Stimulated activated CD8-positive, alpha-beta memory T cell treated with anti-CD3 and anti-CD28 coated beads, Interleukin-2, amount 100 ng/mL, for 48 hours (primary cell): ENCODE data around the gene SNX14.
"Not testable (repeated sequence)": the region's sequence is repeated elsewhere in the genome, so short reads cannot be mapped to it uniquely, and the experiment has no call there.

ENCODE experiments used
- DNase-seq, 2 donors: peaks; one replicate each; pipeline ENCODE4 v3.0.0-alpha.2; 2020; ENCODE audit warnings: low read depth in 2 of 2

The SNX14 gene

DNA sequence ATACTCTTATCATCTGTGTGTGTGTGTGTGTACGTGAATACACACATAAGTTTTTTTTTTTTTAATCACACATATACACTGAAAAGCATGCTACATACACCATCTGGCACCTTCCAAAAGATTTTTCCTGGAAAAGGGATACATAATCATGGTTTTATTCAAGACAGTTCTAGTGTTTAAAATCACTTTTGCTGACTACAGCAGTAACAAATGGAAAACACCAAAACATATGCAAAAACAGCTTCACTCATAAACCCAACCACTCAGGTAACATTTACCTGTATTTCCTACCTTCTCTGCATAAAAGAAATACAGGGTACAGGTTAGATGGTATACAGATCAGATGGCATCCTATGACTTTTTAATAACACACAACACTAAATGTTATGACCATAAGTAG lies 2.5 kb downstream of the SNX14 start:
- DNase-seq: no peak

DNA sequence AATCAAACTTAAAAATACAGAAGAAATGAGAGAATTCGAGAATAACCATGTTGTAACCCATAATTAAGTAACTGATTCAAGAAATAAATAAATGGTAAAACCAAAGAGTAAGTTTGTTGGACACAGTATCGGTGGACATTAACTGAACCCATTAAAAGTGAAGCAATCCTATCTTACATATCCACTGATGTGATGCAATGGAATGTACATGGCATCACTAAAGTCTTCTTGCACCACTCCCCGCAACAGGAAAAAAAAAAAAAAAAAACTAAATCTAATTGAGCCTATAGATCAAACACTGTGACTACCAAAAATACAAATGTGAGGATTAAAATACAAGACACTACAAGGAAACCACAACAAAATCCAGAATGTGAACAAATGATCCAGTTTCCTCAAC lies 7.9 kb downstream of the SNX14 start:
- DNase-seq: no peak

DNA sequence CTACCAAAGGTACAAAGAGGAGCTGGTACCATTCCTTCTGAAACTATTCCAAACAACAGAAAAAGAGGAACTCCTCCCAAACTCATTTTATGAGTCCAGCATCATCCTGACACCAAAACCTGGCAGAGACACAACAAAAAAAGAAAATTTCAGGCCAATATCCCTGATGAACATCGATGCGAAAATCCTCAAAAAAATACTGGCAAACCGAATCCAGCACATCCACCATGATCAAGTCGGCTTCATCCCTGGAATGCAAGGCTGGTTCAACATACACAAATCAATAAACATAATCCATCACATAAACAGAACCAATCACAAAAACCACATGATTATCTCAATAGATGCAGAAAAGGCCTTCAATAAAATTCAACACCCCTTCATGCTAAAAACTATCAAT lies 10.8 kb downstream of the SNX14 start:
- DNase-seq: not testable (repeated sequence)

DNA sequence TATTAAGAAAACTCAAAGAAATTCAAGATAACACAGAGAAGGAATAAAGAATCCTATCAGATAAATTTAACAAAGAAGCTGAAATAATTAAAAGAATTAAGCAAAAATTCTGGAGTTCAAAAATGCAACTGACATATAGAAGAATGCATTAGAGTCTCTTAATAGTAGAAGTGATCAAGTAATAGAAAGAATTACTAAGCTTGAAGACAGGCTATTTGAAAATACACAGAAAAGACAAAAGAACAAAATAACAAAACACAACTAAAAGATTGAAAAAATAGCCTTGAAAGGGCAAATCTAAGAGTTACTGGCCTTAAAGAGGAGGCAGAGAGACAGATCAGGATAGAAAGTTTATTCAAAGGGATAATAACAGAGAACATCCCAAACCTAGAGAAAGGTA lies 12.1 kb downstream of the SNX14 start:
- no peak for DNase-seq

DNA sequence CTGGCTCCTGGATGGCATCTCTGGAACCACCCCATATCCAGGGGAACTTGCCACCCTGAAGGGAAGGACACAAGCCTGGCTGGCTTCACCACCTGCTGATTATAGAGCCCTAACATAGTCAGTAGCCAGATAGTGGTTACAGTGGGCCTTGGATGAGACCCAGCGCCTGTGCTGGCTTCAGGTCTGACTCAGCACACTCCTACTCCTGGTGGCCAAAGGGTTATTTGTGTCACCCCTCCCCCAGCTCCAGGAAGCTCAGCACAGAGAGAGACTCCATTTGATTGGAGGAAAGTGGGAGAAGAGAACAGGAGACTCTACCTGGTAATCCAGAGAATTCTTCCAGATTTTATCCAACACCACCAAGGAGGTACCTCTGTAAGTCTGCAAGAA lies 12.8 kb downstream of the SNX14 start:
- DNase-seq: no peak

DNA sequence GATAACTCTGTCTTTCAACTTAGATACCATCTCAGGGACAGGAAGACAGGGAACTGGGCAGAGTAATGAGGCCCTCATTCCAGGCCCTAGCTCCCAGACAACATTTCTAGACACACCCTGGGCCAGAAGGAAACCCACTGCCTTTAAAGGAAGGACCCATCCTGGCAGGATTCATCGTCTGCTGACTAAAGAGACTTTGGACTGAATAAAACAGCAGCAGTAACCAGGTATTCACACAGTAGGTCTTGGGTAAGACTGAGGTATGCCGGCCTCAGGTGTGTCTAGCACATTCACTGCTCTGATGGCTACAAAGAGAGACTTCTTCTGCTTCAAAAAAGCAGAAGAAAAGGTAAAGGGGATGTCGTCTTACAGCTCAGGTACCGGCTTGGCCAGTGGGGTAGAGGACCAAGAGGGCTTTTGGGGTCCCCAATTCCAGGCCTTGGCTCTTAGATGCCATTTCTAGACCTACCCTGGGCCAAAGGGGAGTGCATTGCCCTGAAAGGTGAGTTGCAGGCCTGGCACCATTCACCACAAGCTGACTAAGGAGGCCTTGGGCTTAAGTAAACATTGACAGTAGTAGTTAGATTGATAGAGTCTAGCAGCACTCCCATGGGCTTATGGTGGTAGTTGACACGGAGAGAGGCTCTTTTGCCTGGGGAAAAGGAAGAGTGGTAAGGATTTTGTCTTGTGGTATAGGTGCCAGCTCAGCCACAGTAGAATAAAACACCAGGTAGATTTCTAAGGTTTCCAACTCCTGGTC lies 13.4 kb downstream of the SNX14 start:
- DNase-seq: no peak

DNA sequence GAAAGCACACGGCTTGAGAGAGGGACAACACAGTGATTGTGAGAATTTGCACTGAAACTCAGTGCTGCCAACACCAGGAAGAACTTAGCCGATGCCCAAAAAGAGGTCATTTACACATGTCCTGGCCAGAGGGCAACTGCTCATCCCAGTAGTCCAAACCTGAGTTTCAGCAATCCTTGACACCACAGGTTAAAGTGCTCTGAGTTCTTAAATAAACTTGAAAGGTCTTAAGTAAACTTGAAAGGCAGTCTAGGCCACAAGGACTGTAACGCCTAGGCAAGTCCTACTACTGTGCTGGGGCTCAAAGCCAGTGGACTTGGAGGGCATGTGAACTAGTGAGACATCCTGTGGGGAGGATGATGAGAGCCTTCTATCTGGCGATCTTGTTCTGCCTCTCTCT lies 14.1 kb downstream of the SNX14 start:
- DNase-seq: no peak

DNA sequence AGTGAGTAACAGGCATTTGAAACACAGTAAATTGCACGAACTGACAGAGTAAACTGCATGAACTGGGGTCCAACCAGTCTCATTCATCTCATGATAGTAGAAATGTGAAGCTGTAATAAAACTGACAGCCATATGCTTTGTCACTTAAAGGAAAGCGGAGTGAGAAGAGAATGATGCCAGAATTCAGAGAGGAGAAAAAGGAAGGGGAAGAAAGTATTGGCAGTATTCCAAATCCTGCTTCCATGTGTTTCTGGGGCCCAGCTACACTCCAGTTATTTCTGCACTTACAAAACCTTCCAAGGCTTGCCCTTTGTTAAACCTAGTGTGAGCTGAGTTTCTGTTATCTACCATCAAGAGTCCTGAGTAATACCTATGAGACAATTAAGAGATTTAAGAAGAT lies 17.2 kb downstream of the SNX14 start:
- DNase-seq: no peak

DNA sequence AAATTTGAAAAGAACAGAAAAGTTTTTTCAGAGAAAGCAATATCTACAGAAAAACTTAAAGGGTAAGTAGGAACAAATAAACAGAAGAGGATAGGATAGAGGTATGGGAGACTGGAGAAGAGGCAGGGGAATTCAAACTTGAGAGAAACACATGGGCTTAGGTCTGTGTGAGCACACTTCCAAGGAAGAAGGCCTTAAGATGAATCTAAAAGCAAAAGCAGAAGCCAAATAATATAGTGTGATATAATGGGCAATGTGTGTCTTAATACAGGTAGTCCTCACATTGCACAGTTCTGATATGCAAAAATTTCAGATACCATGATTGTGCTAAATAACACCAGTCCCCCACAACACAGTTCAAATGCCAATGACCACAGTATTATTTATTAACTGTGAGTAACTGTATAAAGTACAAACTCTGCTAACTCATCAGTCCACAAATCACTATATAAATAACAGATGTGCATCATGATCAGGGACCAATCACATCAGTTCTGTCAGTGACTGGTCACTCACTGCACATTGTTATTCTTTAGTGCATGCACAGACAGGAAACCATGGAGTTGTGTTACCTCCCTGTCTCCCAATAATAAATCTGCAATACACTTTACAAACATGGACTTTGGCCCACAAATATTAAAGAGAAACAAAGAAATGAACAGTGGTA lies 18.6 kb downstream of the SNX14 start:
- DNase-seq: no peak

DNA sequence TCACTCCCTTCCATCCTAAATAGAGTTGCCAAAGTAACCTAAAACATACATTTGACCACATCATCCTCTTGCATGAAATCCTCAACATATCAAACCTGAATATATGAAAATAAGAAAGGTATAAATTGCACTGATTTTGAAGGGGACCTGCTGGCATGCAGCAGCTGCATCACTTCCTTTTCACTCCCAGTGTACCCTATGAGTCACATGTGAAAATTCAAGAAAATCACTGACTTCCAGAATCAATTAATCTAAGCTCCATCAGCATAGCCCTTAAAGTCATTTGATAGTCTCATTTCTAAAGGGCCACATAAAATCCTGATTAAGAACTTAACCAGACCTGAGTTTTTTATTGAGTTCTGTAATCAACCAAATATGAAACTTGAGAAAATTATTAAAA lies 24.3 kb downstream of the SNX14 start:
- no peak for DNase-seq

DNA sequence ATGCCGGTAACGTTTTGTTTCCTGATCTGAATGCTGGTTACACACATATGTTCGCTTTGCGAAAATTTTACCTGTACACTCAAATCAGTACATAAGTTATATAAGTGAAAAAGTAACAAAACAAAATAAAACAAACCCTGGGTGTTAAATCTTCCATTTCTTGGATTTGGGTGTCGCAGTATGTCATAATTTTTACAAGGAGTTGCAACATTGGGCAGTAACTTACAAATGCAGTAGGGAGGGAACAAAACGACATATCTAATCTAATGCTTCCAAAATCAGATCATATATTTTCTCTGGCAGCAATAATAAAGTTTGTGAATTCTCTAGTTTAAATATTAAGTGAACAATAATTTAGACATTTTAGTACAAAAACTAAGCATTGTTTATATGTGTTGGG lies 25.2 kb downstream of the SNX14 start:
- no peak for DNase-seq

DNA sequence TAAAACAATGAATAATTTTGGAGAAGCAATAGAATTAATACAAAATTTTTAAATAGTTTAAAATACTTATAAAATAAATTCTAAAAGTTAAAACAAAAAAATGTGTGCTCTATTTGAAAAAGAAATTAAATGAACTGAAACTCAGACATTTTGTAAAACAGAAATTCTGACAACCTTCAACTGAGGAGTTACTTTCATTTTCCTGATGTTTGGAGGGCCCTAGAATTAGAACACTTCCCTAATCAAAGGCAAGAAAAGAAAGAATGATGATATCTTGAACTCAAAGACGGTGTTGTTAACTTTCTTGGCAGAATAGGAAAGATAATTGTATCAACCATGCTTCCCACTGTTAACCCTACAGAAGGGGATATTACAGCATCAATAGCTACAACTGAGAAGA lies 27.9 kb downstream of the SNX14 start:
- DNase-seq: no peak

DNA sequence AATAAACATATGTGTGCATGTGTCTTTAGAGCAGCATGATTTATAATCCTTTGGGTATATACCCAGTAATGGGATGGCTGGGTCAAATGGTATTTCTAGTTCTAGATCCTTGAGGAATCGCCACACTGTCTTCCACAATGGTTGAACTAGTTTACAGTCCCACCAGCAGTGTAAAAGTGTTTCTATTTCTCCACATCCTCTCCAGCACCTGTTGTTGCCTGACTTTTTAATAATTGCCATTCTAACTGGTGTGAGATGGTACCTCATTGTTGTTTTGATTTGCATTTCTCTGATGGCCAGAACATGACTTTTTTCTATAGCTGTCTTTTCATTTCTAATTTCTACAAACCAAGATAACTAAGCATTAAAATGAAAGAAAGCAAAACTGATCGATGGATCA lies 29.4 kb downstream of the SNX14 start:
- not testable (repeated sequence) for DNase-seq

DNA sequence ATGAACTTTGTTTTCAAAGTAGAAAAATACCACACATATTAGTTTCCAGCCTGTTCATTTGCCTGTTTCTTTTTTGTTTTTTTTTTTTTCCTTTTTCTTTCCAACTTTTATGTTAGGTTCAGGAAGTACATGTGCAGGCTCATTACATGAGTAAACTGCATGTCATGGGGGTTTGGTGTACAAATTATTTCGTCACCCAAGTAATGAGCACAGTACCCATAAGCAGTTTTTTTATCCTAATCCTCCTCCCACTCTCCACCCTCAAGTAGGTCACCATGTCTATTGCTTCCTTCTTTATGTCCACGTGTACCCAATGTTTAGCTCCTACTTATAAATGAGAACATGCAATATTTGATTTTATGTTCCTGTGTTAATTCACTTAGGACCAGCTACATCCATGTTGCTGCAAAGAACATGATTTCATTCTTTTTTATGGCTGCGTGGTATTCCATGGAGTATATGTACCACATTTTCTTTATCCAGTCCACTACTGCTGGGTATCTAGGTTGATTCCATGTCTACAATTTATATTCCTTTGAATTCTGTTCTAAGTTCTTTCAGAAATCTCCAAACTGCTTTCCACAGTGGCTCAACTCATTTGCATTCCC lies 31.8 kb downstream of the SNX14 start:
- no peak for DNase-seq

DNA sequence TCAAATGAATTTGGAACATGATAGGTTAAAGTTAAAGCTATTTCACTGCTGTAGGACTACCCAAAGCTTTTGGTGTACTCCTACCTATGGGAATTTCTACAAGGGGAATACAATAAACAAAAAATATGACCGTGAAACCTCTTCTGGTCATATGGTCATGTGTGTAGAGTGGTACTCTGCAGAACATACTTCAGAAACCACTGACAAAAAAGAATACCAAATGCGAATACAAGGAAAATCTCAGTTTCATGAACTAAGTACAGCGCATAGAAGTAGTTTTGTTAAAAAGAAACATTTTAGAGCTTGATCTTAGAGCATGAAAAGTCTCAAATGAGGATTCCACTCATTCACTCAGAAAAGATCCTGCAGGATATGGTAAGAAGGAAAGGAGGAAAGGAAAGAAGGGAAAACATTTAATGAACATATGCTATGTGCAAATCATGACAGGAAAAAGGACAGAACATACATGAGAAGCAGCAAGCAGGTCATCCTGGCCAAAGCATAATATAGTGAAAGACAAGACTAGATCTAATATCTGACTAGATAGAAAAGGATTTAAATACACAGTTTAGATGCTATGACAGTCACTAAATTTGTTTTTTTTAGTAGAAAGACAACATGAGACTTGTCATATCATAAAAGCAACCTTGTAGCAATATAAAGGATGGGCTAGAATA lies 36.5 kb downstream of the SNX14 start:
- no peak for DNase-seq

DNA sequence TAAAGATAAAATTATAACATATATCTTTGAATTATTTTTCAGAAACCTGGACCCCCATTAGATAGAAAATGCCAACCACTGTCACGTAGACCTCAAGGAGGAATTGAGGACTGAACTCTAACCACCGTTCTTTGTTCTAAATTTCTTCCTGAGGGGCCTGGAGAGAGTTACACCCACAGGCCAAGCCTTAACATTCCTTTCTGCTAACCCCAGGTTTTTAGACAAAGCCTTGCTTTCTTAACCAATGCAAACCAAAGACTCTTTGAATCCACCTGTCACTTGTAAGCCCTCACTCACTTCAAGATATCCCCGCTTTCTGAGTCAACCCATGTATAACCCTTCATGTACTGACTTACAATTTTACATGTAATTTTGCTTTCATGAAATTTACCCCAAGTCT lies 41.0 kb downstream of the SNX14 start:
- no peak for DNase-seq

DNA sequence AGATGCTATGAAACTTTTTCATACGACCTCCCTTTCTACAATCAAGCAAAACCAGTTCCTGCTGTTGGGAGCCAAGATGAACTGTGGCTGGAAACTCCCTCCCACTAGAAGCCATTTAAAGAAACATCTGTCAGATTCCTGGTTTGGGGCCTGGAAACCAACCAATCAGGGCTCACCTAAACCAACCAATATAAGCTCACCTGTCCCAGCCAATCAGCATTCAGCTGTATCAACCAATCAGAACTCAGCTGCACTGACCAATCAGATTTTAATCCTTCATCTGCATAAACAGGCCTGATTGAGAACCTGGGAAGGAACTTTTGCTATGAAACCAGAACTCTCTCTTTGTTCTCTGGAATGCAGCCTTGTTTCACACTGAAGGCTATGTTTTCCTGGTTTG lies 42.4 kb downstream of the SNX14 start:
- no peak for DNase-seq

DNA sequence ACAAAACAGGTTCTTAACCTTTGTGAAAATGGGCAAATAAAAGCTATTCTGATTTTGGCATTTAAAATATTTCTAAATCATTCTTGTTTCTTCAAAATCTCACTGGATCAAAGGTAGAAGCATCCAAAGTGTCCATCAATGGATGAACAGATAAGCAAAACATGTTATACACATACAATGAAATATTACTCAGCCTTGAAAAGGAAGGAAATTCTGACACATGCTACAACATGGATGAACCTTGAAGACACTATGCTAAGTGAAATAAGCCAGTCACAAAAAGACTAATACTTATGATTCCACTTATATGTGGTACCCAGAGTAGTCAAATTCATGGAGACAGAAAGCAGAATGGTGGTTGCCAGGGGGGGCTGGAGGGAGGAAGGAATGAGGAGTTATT lies 45.9 kb downstream of the SNX14 start:
- no peak for DNase-seq

DNA sequence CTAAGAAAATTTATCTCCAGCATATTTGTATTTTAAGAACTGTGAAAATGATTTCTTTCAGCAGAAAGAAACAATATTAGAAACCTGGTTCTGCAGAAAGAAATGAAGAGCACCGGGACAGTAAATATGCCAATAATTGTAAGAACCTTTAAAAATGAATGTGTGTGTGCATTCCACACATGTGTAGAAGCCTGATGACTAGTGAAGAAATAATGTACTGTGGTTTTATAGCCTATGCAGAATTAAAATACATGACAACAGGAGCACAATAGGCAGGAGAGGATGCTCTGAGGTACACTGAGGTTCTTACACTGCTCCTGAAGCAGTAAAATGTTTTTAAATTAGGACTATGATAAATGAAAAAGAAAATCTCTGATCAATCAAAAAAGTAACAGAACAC lies 48.9 kb downstream of the SNX14 start:
- no peak for DNase-seq

DNA sequence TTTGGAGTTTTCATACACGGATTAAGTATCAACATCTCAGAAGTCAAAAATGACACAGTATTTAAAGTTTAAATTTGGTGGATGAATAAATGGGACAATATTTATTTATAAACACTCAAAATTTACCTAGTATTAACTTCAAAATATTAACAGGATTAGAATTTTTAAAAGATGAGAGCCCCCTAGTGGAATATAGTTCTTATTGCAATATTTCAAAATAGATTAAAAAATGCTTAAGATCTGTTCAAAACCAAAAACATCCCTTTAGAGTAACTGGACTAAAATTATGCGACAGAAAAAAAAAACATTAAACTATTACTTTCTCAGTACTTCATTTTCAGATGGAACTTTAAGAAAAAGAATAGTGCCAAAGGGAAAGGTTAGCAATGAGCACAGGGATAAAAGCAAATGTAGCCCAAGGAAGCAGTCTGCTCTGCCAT lies 56.6 kb downstream of the SNX14 start:
- DNase-seq: no peak

DNA sequence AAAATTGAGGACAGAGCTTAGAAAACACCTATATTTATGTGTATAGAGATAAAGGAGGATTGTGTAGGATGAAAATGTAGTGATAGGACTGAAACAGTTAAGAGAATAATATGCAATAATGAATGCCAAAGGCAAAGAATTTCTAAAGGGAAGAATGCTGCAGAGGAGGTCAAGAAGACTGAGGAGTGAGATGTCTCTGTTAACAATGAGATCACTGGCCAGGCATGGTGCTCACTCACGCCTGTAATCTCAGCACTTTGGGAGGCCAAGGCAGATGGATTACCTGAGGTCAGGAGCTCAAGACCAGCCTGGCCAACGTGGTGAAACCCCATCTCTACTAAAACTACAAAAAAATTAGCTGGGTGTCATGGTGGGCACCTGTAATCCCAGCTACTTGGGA lies 69.4 kb downstream of the SNX14 start:
- DNase-seq: not testable (repeated sequence)

DNA sequence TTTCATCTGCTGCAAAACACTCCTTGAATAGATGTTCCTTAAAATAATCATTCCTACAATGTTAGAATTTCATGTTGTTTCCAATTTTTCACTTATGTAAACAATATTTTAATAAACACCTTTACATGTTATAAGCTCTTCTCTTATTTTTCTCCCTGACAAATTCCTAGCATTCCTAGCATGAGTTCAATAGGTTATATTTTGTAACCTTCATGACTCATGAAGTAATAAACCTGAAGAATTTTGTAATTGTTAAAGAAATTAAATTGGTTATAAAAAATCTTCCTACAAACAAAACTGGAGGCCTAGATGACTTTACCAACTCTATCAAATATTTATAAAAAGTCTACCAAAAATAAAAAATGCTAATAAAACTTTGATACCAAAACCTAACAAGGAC lies 77.5 kb downstream of the SNX14 start:
- no peak for DNase-seq
